ENCODE data around the gene OTOGL.

GRCh38 chr12:80050236-80050635 lies 49.1 kb upstream of the OTOGL start:
- TF ChIP-seq SNAI2 (CRISPR knock-in tag; IDR thresholded peaks at IDR 0.05): no peak
- no peak for TF ChIP-seq ARNTL (CRISPR knock-in tag; IDR thresholded peaks at IDR 0.05; ENCODE audit: borderline replicate concordance, low read depth)
